ENCODE data around the gene AGFG2.

AGFG2 gene

DNA sequence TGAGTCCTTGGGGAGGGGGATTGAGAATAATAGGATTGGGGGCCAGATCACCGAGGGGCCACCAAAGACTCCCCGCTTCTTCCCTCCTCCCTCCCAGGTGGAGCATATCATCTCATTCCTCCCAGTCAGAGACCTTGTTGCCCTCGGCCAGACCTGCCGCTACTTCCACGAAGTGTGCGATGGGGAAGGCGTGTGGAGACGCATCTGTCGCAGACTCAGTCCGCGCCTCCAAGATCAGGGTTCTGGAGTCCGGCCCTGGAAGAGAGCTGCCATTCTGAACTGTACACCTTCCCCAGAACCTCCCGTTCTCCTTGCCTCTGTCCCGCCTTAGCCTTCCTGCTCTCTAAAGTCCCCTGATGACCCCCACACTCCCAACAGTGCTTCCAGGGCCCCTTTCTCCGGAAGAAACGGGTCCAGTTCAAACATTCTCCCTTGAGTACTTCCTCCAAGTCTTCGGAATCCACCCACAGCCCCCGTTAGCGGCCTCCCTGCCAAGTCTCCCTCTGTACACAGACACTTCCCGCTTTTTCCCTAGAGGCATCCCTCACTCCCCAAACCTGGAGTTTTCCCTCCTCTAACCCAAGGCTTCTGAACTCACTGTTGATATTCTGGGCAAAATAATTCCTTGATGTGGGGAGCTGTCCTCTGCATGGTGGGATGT lies 51.2 kb downstream of the AGFG2 start:
- H3K4me3 ChIP-seq (replicated peaks; ENCODE audit: low read depth, low read length), result no peak overlapping the region
- DNase-seq (ENCODE audit: extremely low read depth, low read depth), result no peak
- TF ChIP-seq, protein P1, sequence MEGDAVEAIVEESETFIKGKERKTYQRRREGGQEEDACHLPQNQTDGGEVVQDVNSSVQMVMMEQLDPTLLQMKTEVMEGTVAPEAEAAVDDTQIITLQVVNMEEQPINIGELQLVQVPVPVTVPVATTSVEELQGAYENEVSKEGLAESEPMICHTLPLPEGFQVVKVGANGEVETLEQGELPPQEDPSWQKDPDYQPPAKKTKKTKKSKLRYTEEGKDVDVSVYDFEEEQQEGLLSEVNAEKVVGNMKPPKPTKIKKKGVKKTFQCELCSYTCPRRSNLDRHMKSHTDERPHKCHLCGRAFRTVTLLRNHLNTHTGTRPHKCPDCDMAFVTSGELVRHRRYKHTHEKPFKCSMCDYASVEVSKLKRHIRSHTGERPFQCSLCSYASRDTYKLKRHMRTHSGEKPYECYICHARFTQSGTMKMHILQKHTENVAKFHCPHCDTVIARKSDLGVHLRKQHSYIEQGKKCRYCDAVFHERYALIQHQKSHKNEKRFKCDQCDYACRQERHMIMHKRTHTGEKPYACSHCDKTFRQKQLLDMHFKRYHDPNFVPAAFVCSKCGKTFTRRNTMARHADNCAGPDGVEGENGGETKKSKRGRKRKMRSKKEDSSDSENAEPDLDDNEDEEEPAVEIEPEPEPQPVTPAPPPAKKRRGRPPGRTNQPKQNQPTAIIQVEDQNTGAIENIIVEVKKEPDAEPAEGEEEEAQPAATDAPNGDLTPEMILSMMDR (IDR thresholded peaks at IDR 0.05; ENCODE audit: low read depth, low read length, missing control alignments), result no peak

DNA sequence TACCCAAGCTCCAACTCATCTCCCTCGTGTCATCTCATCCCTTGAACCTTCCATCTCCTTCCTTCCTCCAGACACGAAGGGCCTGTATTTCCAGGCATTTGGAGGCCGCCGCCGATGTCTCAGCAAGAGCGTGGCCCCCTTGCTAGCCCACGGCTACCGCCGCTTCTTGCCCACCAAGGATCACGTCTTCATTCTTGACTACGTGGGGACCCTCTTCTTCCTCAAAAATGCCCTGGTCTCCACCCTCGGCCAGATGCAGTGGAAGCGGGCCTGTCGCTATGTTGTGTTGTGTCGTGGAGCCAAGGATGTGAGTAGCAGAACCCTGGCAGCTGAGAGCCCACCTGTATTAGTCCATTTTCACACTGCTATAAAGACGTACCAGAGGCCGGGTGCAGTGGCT lies 52.6 kb downstream of the AGFG2 start:
- no peak overlapping the region for H3K4me3 ChIP-seq (replicated peaks; ENCODE audit: low read depth, low read length)
- DNase-seq (ENCODE audit: extremely low read depth, low read depth), result no peak
- TF ChIP-seq, protein P1 (IDR thresholded peaks at IDR 0.05; ENCODE audit: low read depth, low read length, missing control alignments), result no peak

DNA sequence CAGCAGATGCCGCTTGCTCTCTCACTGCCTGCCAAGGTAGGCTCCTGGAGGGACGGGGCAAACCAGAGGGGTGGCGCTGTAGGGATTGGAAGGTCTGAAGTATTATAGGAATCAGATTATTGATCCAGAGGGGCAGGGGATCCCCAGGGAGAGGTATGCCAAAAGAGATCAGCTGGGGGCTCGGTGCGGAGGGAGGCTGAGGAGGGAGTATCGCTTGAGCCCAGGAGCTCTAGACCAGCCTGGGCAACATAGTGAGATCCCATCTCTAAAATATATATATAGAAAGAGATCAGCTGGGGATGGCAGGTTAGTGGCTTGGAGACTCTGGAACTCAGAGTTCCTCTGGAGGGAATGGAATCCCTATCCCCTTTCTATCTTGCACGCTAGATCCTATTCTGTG lies 56.2 kb downstream of the AGFG2 start:
- DNase-seq (ENCODE audit: extremely low read depth, low read depth), result no peak
- no peak overlapping the region for H3K4me3 ChIP-seq (replicated peaks; ENCODE audit: low read depth, low read length)
- TF ChIP-seq, protein P1 (IDR thresholded peaks at IDR 0.05; ENCODE audit: low read depth, low read length, missing control alignments), result no peak

DNA sequence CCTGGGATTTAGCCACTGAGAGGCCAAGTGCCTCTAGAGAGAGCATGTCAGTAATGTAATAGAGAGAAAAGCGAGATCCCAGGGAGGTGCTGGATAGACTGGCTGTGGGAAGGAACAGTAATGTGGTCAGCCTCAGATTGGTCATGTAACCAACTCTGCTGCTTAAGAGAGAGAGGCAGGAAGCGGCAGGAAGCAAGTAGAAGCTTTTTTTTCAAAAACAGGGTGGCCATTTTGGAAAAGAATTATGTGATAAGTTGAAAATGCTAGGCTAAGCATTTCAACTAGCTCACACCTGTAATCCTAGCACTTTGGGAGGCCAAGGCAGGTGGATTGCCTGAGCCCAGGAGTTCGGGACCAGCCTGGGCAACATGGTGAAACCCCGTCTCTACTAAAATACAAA lies 59.4 kb downstream of the AGFG2 start:
- DNase-seq (ENCODE audit: extremely low read depth, low read depth), result no peak
- no peak overlapping the region for H3K4me3 ChIP-seq (replicated peaks; ENCODE audit: low read depth, low read length)
- TF ChIP-seq, protein P1 (IDR thresholded peaks at IDR 0.05; ENCODE audit: low read depth, low read length, missing control alignments), result no peak

DNA sequence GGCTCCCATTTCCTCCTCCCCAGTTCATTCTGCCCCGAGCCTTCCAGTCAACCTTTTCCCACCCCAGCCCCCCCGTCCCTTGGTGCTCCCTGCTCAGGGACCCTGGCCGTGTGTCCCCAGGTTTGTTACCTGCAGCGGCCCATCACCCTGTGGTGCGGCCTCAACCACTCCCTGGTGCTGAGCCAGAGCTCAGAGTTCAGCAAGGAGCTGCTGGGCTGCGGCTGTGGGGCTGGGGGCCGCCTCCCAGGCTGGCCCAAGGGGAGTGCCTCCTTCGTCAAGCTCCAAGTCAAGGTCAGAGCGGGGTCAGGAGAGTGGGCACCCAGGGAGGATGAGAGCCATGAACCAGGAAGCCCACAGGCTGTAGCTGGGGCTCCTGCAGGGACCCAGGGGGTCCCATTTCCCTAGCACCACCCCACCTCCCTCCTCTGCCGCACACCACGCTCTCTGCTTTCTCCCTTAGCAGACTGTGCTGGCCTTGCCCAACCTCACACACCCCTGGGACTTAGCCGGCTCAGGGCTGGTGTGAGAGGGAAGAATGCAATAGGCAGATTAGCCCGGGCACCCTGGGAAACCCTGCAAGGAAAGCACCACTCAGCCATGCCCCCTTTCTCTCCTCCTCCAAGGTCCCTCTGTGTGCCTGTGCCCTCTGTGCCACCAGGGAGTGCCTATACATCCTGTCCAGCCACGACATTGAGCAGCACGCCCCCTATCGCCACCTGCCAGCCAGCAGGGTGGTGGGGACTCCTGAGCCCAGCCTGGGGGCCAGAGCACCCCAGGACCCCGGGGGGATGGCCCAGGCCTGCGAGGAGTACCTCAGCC lies 61.1 kb downstream of the AGFG2 start:
- no peak for DNase-seq (ENCODE audit: extremely low read depth, low read depth)
- no peak overlapping the region for H3K4me3 ChIP-seq (replicated peaks; ENCODE audit: low read depth, low read length)
- TF ChIP-seq, protein P1 (IDR thresholded peaks at IDR 0.05; ENCODE audit: low read depth, low read length, missing control alignments), result no peak

DNA sequence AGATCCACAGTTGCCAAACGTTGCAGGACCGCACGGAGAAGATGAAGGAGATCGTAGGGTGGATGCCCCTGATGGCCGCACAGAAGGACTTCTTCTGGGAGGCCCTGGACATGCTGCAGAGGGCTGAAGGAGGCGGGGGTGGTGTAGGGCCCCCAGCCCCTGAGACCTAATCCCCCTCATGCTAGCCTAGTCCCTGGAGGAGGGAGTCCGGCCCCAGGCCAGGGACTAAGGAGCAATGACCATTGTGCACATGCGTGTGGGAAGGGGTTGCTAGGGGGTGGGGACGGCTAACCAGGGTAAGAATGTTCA lies 61.7 kb downstream of the AGFG2 start:
- no peak overlapping the region for H3K4me3 ChIP-seq (replicated peaks; ENCODE audit: low read depth, low read length)
- TF ChIP-seq, protein P1 (IDR thresholded peaks at IDR 0.05; ENCODE audit: low read depth, low read length, missing control alignments), result no peak
- no peak for DNase-seq (ENCODE audit: extremely low read depth, low read depth)
